ENCODE results near the gene NXPH1.

Gene NXPH1

GRCh38 chr7:8582728-8583127, 149.3 kb downstream of the NXPH1 start:
- Histone ChIP-seq H3K79me2 (no peaks in the 10 kb centered on the region), H3K9ac (no peak overlapping the region), H3K4me2 (ENCODE audit: low read length) (no peak overlapping the region), H3K27me3 (ENCODE audit: control insufficient read depth, insufficient read depth, low read length) (no peaks in the 10 kb centered on the region), H3K4me3 (ENCODE audit: low read depth, low read length) (no peak overlapping the region), H3K36me3 (ENCODE audit: control insufficient read depth, insufficient read depth, low read length) (no peaks in the 10 kb centered on the region), H3K4me1 (no peaks in the 10 kb centered on the region), H3K9me3 (ENCODE audit: control insufficient read depth, low read length) (no peaks in the 10 kb centered on the region), H3K27ac (no peak overlapping the region), H2AFZ (no peak overlapping the region)
- TF ChIP-seq CTCF (IDR thresholded peaks at IDR 0.05) = no peak

GRCh38 chr7:8585591-8585990, 152.2 kb downstream of the NXPH1 start:
- no peaks in the 10 kb centered on the region for H3K9me3 ChIP-seq (ENCODE audit: control insufficient read depth, low read length)
- no peak overlapping the region for H3K4me3 ChIP-seq (ENCODE audit: low read depth, low read length)
- H3K9ac ChIP-seq = no peak overlapping the region
- H3K4me2 ChIP-seq (ENCODE audit: low read length) = no peak overlapping the region
- no peaks in the 10 kb centered on the region for H3K4me1 ChIP-seq
- H3K27me3 ChIP-seq (ENCODE audit: control insufficient read depth, insufficient read depth, low read length) = no peaks in the 10 kb centered on the region
- H2AFZ ChIP-seq = no peak overlapping the region
- no peak for TF ChIP-seq CTCF (IDR thresholded peaks at IDR 0.05)
- no peak overlapping the region for H3K27ac ChIP-seq
- H3K79me2 ChIP-seq = no peaks in the 10 kb centered on the region
- no peaks in the 10 kb centered on the region for H3K36me3 ChIP-seq (ENCODE audit: control insufficient read depth, insufficient read depth, low read length)

GRCh38 chr7:8590225-8590624, 156.8 kb downstream of the NXPH1 start:
- H3K79me2 ChIP-seq = no peaks in the 10 kb centered on the region
- H3K4me1 ChIP-seq = no peaks in the 10 kb centered on the region
- H3K36me3 ChIP-seq (ENCODE audit: control insufficient read depth, insufficient read depth, low read length) = no peaks in the 10 kb centered on the region
- H3K4me3 ChIP-seq (ENCODE audit: low read depth, low read length) = no peak overlapping the region
- no peak overlapping the region for H3K9ac ChIP-seq
- TF ChIP-seq CTCF (IDR thresholded peaks at IDR 0.05) = no peak
- no peak overlapping the region for H3K27ac ChIP-seq
- no peaks in the 10 kb centered on the region for H3K9me3 ChIP-seq (ENCODE audit: control insufficient read depth, low read length)
- no peak overlapping the region for H2AFZ ChIP-seq
- H3K4me2 ChIP-seq (ENCODE audit: low read length) = no peak overlapping the region
- H3K27me3 ChIP-seq (ENCODE audit: control insufficient read depth, insufficient read depth, low read length) = no peaks in the 10 kb centered on the region

- no peaks in the 10 kb centered on the region for H3K27me3 ChIP-seq (ENCODE audit: control insufficient read depth, insufficient read depth, low read length)
- H3K27ac ChIP-seq = no peak overlapping the region
- TF ChIP-seq CTCF (IDR thresholded peaks at IDR 0.05) = no peak
- no peak overlapping the region for H3K4me3 ChIP-seq (ENCODE audit: low read depth, low read length)
- no peaks in the 10 kb centered on the region for H3K79me2 ChIP-seq
- no peaks in the 10 kb centered on the region for H3K4me1 ChIP-seq
- H3K4me2 ChIP-seq (ENCODE audit: low read length) = no peak overlapping the region
- H3K9ac ChIP-seq = no peak overlapping the region
- H2AFZ ChIP-seq = no peak overlapping the region
- no peaks in the 10 kb centered on the region for H3K36me3 ChIP-seq (ENCODE audit: control insufficient read depth, insufficient read depth, low read length)
- H3K9me3 ChIP-seq (ENCODE audit: control insufficient read depth, low read length) = no peaks in the 10 kb centered on the region
Observed at GRCh38 chr7:8590791-8591190, 157.4 kb downstream of the NXPH1 start.

GRCh38 chr7:8591289-8591688, 157.9 kb downstream of the NXPH1 start:
- H3K4me2 ChIP-seq (ENCODE audit: low read length) = no peak overlapping the region
- TF ChIP-seq CTCF (IDR thresholded peaks at IDR 0.05) = no peak
- no peak overlapping the region for H3K27ac ChIP-seq

More at GRCh38 chr7:8591289-8591688, 157.9 kb downstream of the NXPH1 start:
- no peaks in the 10 kb centered on the region for H3K4me1 ChIP-seq
- H3K79me2 ChIP-seq = no peaks in the 10 kb centered on the region
- no peak overlapping the region for H3K9ac ChIP-seq
- H3K4me3 ChIP-seq (ENCODE audit: low read depth, low read length) = no peak overlapping the region
- no peaks in the 10 kb centered on the region for H3K9me3 ChIP-seq (ENCODE audit: control insufficient read depth, low read length)
- H3K36me3 ChIP-seq (ENCODE audit: control insufficient read depth, insufficient read depth, low read length) = no peaks in the 10 kb centered on the region
- no peaks in the 10 kb centered on the region for H3K27me3 ChIP-seq (ENCODE audit: control insufficient read depth, insufficient read depth, low read length)
- no peak overlapping the region for H2AFZ ChIP-seq

Data from parathyroid adenoma (tissue), 2 donors.